OCI-LY7 (cell line): ENCODE data around the gene FRAT1. TPM values are rescaled to one million over a fixed set of nuclear protein-coding genes. Genes with fewer than 3 reads are reported as not detected.

Experiments
- BruUV-seq: library from RNA; stranded (reverse); fragments of 400-500 nt; replicated peaks from 2 replicates; lab custom pipeline; 2021; lab: Mats Ljungman, UMichigan
- CTCF ChIA-PET: fragments of 300-600 bp; sonication (Branson Sonifier 250); formaldehyde crosslinking; loops from one replicate; lab custom pipeline; 2022; ENCODE audit warnings: antibody characterized with exemption; ENCODE audit not compliant: unreplicated experiment; lab: Charles Lee
- POLR2A ChIA-PET: fragments of 300-600 bp; sonication (Branson Sonifier 250); formaldehyde crosslinking; loops from one replicate; lab custom pipeline; 2022; ENCODE audit warnings: antibody characterized with exemption; lab: Charles Lee
- DNase-seq: peaks from one replicate; pipeline ENCODE4 v3.0.0-alpha.2; 2015; ENCODE audit warnings: low spot score
- H2AFZ ChIP-seq: fragments of 200-600 bp; sonication (generic), shearing (Covaris generic); 2 replicates; pipeline ENCODE4 v1.6.1; 2014; ENCODE audit warnings: mild to moderate bottlenecking, antibody characterized with exemption, low read length, moderate library complexity
- H3K27ac ChIP-seq: fragments of 200-600 bp; sonication (generic); 2 replicates; pipeline ENCODE4 v1.5.1; 2014; ENCODE audit warnings: mixed run types, low read depth, mild to moderate bottlenecking, moderate library complexity, low read length, inconsistent platforms; ENCODE audit not compliant: poor library complexity, severe bottlenecking
- H3K36me3 ChIP-seq: fragments of 200-600 bp; sonication (generic); 2 replicates; pipeline ENCODE4 v1.6.1; 2014; ENCODE audit warnings: mild to moderate bottlenecking, antibody characterized with exemption, low read length, moderate library complexity, mixed read lengths; ENCODE audit not compliant: insufficient read depth
- H3K4me1 ChIP-seq: fragments of 200-600 bp; sonication (generic); 2 replicates; pipeline ENCODE4 v1.5.1; 2014; ENCODE audit warnings: mild to moderate bottlenecking, low read length; ENCODE audit not compliant: insufficient read depth, poor library complexity, severe bottlenecking
- H3K4me2 ChIP-seq: fragments of 200-600 bp; sonication (generic); 2 replicates; pipeline ENCODE4 v1.6.1; 2014; ENCODE audit warnings: mild to moderate bottlenecking, low read length
- H3K4me3 ChIP-seq: fragments of 200-600 bp; sonication (generic); 2 replicates; pipeline ENCODE4 v1.5.1; 2014; ENCODE audit warnings: mild to moderate bottlenecking, low read depth, low read length; ENCODE audit not compliant: poor library complexity, severe bottlenecking
- H3K79me2 ChIP-seq: fragments of 200-600 bp; sonication (generic); 2 replicates; pipeline ENCODE4 v1.6.1; 2016; ENCODE audit warnings: low read depth, mild to moderate bottlenecking, low read length, moderate library complexity, mixed read lengths; ENCODE audit not compliant: insufficient read depth
- H3K9me2 ChIP-seq: fragments of 200-600 bp; sonication (generic); 2 replicates; pipeline ENCODE4 v1.6.1; 2016; ENCODE audit warnings: mild to moderate bottlenecking, low read length, mixed read lengths; ENCODE audit not compliant: insufficient read depth
- H3K9me3 ChIP-seq: fragments of 200-600 bp; sonication (generic); 2 replicates; pipeline ENCODE4 v1.6.1; 2014; ENCODE audit warnings: mild to moderate bottlenecking, mixed run types, low read length, mixed read lengths
- H4K20me1 ChIP-seq: fragments of 200-600 bp; sonication (generic); 2 replicates; pipeline ENCODE4 v1.6.1; 2014; ENCODE audit warnings: mild to moderate bottlenecking, antibody characterized with exemption, low read length, moderate library complexity, mixed read lengths; ENCODE audit not compliant: insufficient read depth
- CTCF ChIP-seq: fragments of 200-600 bp; sonication (generic); conservative IDR thresholded peaks from 2 replicates; pipeline ENCODE4 v1.5.1; 2014; ENCODE audit warnings: mild to moderate bottlenecking, antibody characterized with exemption, low read length, moderate library complexity, mixed read lengths
- EZH2phosphoT487 ChIP-seq: fragments of 200-600 bp; sonication (generic); IDR thresholded peaks from 2 replicates; pipeline ENCODE4 v1.6.1; 2018; ENCODE audit warnings: low read depth, borderline replicate concordance, mild to moderate bottlenecking, mixed run types, antibody characterized with exemption, low read length, moderate library complexity, mixed read lengths
- intact Hi-C: fragments of 100-400 bp; cut with micrococcal nuclease; formaldehyde crosslinking; loops from one replicate; pipeline ENCODE4 v1.10.0; 2022; ENCODE audit not compliant: unreplicated experiment
- total RNA-seq, 2 experiments: library from RNA; depleted of rRNA in 1 of 2; stranded (reverse); fragments of >200 nt in 1 of 2; shearing (Covaris generic) in 1 of 2; gene quantifications; 2 replicates each; pipeline ENCODE4 v1.2.3, GENCODE V29; 2014 to 2022

The FRAT1 gene
- total RNA-seq, 2 experiments from 2014 or later: 7.0 to 12.2 TPM

GRCh38 chr10:97347317-97347716 is 28.2 kb downstream of the FRAT1 start:
- Histone ChIP-seq H4K20me1 (no peaks in the 10 kb centered on the region), H3K4me2 (no peak overlapping the region), H3K9me2 (no peaks in the 10 kb centered on the region), H3K4me3 (no peak overlapping the region), H3K36me3 (0 out of 2 replicates have a peak, but pooled peaks cover 6% of the 10 kb centered on the region), H3K27ac (no peak overlapping the region), H3K9me3 (no peaks in the 10 kb centered on the region), H3K79me2 (no peaks in the 10 kb centered on the region), H2AFZ (no peak overlapping the region), H3K4me1 (no peaks in the 10 kb centered on the region)
- no TSS peak for BruUV-seq
- intact Hi-C loops: no loop called here
- DNase-seq: no peak
- ChIA-PET CTCF (no interaction called here), POLR2A (interaction anchor here (1.0 kb wide), 1 partner anchor 10 kb away, joined by 3 read pairs; no protein-coding TSS in a partner anchor)
- TF ChIP-seq CTCF: no peak

GRCh38 chr10:97349752-97350513 is 30.9 kb downstream of the FRAT1 start:
- no peak for DNase-seq
- ChIA-PET CTCF (interaction anchor here (0.7 kb wide), 1 partner anchor 16 kb away, joined by 3 read pairs; no protein-coding TSS in a partner anchor), POLR2A (interaction anchor here (0.8 kb wide), 1 partner anchor 19 kb away, joined by 3 read pairs; no protein-coding TSS in a partner anchor)
- no peak for TF ChIP-seq EZH2phosphoT487
- no peak for TF ChIP-seq CTCF
- H2AFZ ChIP-seq: no peak overlapping the region
- H3K4me1 ChIP-seq: no peaks in the 10 kb centered on the region
- no peak overlapping the region for H3K4me3 ChIP-seq
- no peak overlapping the region for H3K4me2 ChIP-seq
- H3K9me3 ChIP-seq: no peaks in the 10 kb centered on the region
- intact Hi-C loops: no loop called here
- no peak overlapping the region for H3K27ac ChIP-seq
- H3K36me3 ChIP-seq: 0 out of 2 replicates have a peak, but pooled peaks cover 6% of the 10 kb centered on the region
- H4K20me1 ChIP-seq: no peaks in the 10 kb centered on the region
- H3K79me2 ChIP-seq: no peaks in the 10 kb centered on the region
- no TSS peak for BruUV-seq
- no peaks in the 10 kb centered on the region for H3K9me2 ChIP-seq

- H2AFZ ChIP-seq: no peak overlapping the region
- peaks cover 8% of the 10 kb centered on the region for H3K4me1 ChIP-seq
- no peak overlapping the region for H3K27ac ChIP-seq
- H3K4me2 ChIP-seq: no peak overlapping the region
- no peak for DNase-seq
- no TSS peak for BruUV-seq
- ChIA-PET POLR2A (interaction anchor here (0.6 to 0.7 kb wide), 2 partner anchors 197 to 484 kb away, joined by 4 to 6 read pairs; no protein-coding TSS in a partner anchor), CTCF (no interaction called here)
- H3K79me2 ChIP-seq: no peaks in the 10 kb centered on the region
- H3K9me2 ChIP-seq: no peaks in the 10 kb centered on the region
- H3K4me3 ChIP-seq: no peak overlapping the region
- intact Hi-C loops: no loop called here
- no peaks in the 10 kb centered on the region for H3K9me3 ChIP-seq
- TF ChIP-seq EZH2phosphoT487 (no peak), CTCF (no peak)
- no peaks in the 10 kb centered on the region for H4K20me1 ChIP-seq
- peaks cover 34% of the 10 kb centered on the region for H3K36me3 ChIP-seq
Observed at GRCh38 chr10:97353945-97354344, 34.9 kb downstream of the FRAT1 start.
